ENCODE data around the gene NCKAP5.
A peak's percentile ranks its signal among the peaks of the same experiment; 100 is the strongest.

NCKAP5 gene

DNA sequence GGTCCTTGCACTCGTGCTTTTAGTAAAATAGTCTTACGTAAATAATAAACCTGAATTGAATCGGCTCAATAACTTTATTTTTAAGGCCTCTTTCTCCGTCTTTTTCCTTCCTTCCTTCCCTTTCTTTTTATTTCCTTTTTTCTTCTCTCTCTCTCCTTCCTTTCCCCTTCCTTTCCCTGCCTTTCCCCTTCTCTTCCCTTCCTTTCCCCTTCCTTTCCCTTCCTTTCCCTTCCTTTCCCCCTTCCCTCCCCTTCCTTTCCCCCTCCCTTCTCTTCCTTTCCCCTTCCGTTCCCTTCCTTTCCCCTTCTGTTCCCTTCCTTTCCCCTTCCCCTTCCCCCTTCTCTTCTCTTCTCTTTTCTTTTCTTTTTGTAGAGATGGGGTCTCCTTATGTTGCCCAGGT lies 121.0 kb downstream of the NCKAP5 start:
- Histone ChIP-seq H3K4me2 (ENCODE audit: low read length) (no peak overlapping the region), H3K4me1 (ENCODE audit: control insufficient read depth in 1 of 2, insufficient read depth in 2 of 2, low read length in 2 of 2) (no peaks in the 10 kb centered on the region), H2BK120ac (ENCODE audit: insufficient read depth, low read length, poor library complexity) (no peak overlapping the region), H3K79me1 (ENCODE audit: low read length) (no peaks in the 10 kb centered on the region), H3K36me3 (ENCODE audit: control insufficient read depth in 1 of 2, insufficient read depth in 2 of 2, low read length in 2 of 2) (no peaks in the 10 kb centered on the region), H3K4me3 (ENCODE audit: low read depth, low read length) (no peak overlapping the region), H2AFZ (ENCODE audit: insufficient read depth, low read length, poor library complexity) (no peak overlapping the region), H3K9ac (ENCODE audit: low read length) (no peak overlapping the region), H4K12ac (ENCODE audit: low read depth, low read length) (no peak overlapping the region), H3K9me3 (ENCODE audit: insufficient read depth, low read depth, low read length) (no peaks in the 10 kb centered on the region), H3K23ac (ENCODE audit: low read length) (no peak overlapping the region), H3K14ac (ENCODE audit: low read length) (no peak overlapping the region), H3K18ac (ENCODE audit: low read length) (no peak overlapping the region), H2BK5ac (ENCODE audit: low read depth, low read length, poor library complexity) (no peak overlapping the region), H4K91ac (ENCODE audit: low read depth, low read length) (no peak overlapping the region), H2BK12ac (ENCODE audit: low read length) (no peak overlapping the region), H3K27me3 (ENCODE audit: insufficient read depth, low read length) (no peaks in the 10 kb centered on the region), H2AK5ac (ENCODE audit: low read length) (no peak overlapping the region), H3K79me2 (ENCODE audit: control insufficient read depth, insufficient read depth, low read length, poor library complexity) (no peaks in the 10 kb centered on the region), H3K27ac (ENCODE audit: low read depth, low read length) (no peak overlapping the region), H4K8ac (ENCODE audit: low read depth, low read length) (no peak overlapping the region), H3K4ac (ENCODE audit: low read depth, low read length) (no peak overlapping the region)
- WGBS (ENCODE audit: extremely low coverage, insufficient coverage, insufficient read length), result no CpG with 5 or more reads among the region's 5 CpGs
- DNase-seq, result no peak

DNA sequence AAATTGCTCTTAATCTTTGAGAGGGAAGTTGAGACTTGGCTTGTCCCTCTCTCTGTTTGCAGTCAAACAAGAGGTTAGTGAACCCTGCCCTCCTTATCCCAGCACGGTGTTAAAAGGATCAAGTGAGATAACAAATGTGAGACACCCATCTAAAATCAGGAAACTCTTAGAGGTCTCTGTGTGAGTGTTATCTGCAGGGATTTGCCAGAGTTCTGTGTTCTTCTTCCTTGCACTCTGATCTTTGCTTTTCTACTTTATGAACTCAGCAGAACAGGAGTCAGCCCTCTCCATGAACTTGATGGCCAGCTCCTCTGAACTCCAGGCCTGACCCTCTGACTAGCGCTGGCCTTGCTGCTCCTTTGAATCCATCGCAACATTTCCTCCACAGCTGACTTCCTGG lies 123.8 kb downstream of the NCKAP5 start:
- no peaks in the 10 kb centered on the region for H3K79me1 ChIP-seq (ENCODE audit: low read length)
- no peak overlapping the region for H3K9ac ChIP-seq (ENCODE audit: low read length)
- H3K79me2 ChIP-seq (ENCODE audit: control insufficient read depth, insufficient read depth, low read length, poor library complexity), result no peaks in the 10 kb centered on the region
- no peak overlapping the region for H3K18ac ChIP-seq (ENCODE audit: low read length)
- no peaks in the 10 kb centered on the region for H3K27me3 ChIP-seq (ENCODE audit: insufficient read depth, low read length)
- H2AFZ ChIP-seq (ENCODE audit: insufficient read depth, low read length, poor library complexity), result no peak overlapping the region
- no peak overlapping the region for H2BK5ac ChIP-seq (ENCODE audit: low read depth, low read length, poor library complexity)
- no peak overlapping the region for H3K23ac ChIP-seq (ENCODE audit: low read length)
- no CpG with 5 or more reads among the region's 3 CpGs for WGBS (ENCODE audit: extremely low coverage, insufficient coverage, insufficient read length)
- no peak overlapping the region for H3K27ac ChIP-seq (ENCODE audit: low read depth, low read length)
- H2BK12ac ChIP-seq (ENCODE audit: low read length), result no peak overlapping the region
- H4K8ac ChIP-seq (ENCODE audit: low read depth, low read length), result no peak overlapping the region
- H3K9me3 ChIP-seq (ENCODE audit: insufficient read depth, low read depth, low read length), result no peaks in the 10 kb centered on the region
- H3K36me3 ChIP-seq (ENCODE audit: control insufficient read depth in 1 of 2, insufficient read depth in 2 of 2, low read length in 2 of 2), result no peaks in the 10 kb centered on the region
- no peak overlapping the region for H3K4me2 ChIP-seq (ENCODE audit: low read length)
- DNase-seq, result no peak
- no peak overlapping the region for H3K4me3 ChIP-seq (ENCODE audit: low read depth, low read length)
- H4K91ac ChIP-seq (ENCODE audit: low read depth, low read length), result no peak overlapping the region
- H4K12ac ChIP-seq (ENCODE audit: low read depth, low read length), result no peak overlapping the region
- H2BK120ac ChIP-seq (ENCODE audit: insufficient read depth, low read length, poor library complexity), result no peak overlapping the region
- H3K4me1 ChIP-seq (ENCODE audit: control insufficient read depth in 1 of 2, insufficient read depth in 2 of 2, low read length in 2 of 2), result no peaks in the 10 kb centered on the region
- no peak overlapping the region for H3K4ac ChIP-seq (ENCODE audit: low read depth, low read length)
- H2AK5ac ChIP-seq (ENCODE audit: low read length), result no peak overlapping the region
- no peak overlapping the region for H3K14ac ChIP-seq (ENCODE audit: low read length)

DNA sequence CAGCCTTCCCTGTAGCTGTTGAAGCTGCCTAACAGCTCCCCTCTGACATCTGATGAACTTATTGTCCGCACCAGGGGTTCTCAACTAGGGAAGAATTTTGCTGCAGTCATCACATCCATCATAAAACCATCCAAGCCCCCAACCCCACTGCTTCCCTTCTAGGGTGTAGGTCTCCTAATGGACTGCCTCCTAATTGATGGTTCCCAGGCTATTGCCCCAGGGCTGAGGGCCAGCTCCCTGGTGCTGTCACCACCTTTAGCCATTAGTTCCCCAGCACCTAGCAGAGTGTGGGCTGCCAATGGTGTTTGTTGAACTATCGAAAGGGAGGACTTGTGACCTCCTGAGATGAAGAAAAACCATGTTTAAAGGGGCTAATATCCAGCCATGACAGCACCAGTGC lies 125.9 kb downstream of the NCKAP5 start:
- H3K14ac ChIP-seq (ENCODE audit: low read length), result no peak overlapping the region
- no CpG with 5 or more reads among the region's 2 CpGs for WGBS (ENCODE audit: extremely low coverage, insufficient coverage, insufficient read length)

DNA sequence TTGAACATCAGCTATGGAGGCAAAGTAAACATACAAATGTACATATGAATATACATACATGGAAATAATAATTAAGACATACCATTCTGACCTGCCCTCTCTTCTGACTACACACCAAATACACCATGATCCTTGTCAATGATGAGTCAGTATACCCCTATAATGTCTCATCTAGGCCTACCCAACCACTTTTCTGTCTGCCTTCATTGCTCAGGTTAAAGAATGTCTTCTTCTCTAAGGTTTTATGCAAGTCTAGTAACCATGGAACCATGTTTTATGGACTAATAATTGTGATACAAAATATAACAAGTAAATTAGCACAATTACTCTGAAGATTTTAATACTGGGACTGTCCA lies 128.7 kb downstream of the NCKAP5 start:
- H3K27ac ChIP-seq (ENCODE audit: low read depth, low read length), result no peak overlapping the region

More for the DNA sequence above, 125.9 kb downstream of the NCKAP5 start:
- Histone ChIP-seq H3K18ac (ENCODE audit: low read length) (no peak overlapping the region), H4K8ac (ENCODE audit: low read depth, low read length) (no peak overlapping the region), H3K23ac (ENCODE audit: low read length) (no peak overlapping the region), H3K79me2 (ENCODE audit: control insufficient read depth, insufficient read depth, low read length, poor library complexity) (no peaks in the 10 kb centered on the region), H2BK120ac (ENCODE audit: insufficient read depth, low read length, poor library complexity) (no peak overlapping the region), H3K4me2 (ENCODE audit: low read length) (no peak overlapping the region), H2AFZ (ENCODE audit: insufficient read depth, low read length, poor library complexity) (no peak overlapping the region), H2BK12ac (ENCODE audit: low read length) (no peak overlapping the region), H3K27me3 (ENCODE audit: insufficient read depth, low read length) (no peaks in the 10 kb centered on the region), H2BK5ac (ENCODE audit: low read depth, low read length, poor library complexity) (no peak overlapping the region), H3K4ac (ENCODE audit: low read depth, low read length) (no peak overlapping the region), H3K9ac (ENCODE audit: low read length) (no peak overlapping the region), H3K9me3 (ENCODE audit: insufficient read depth, low read depth, low read length) (no peaks in the 10 kb centered on the region), H3K4me1 (ENCODE audit: control insufficient read depth in 1 of 2, insufficient read depth in 2 of 2, low read length in 2 of 2) (no peaks in the 10 kb centered on the region), H3K27ac (ENCODE audit: low read depth, low read length) (no peak overlapping the region), H3K4me3 (ENCODE audit: low read depth, low read length) (no peak overlapping the region), H3K79me1 (ENCODE audit: low read length) (no peaks in the 10 kb centered on the region), H4K12ac (ENCODE audit: low read depth, low read length) (no peak overlapping the region), H4K91ac (ENCODE audit: low read depth, low read length) (no peak overlapping the region), H2AK5ac (ENCODE audit: low read length) (no peak overlapping the region), H3K36me3 (ENCODE audit: control insufficient read depth in 1 of 2, insufficient read depth in 2 of 2, low read length in 2 of 2) (no peaks in the 10 kb centered on the region)
- no peak for DNase-seq

More for the DNA sequence above, 128.7 kb downstream of the NCKAP5 start:
- Histone ChIP-seq H3K4me1 (ENCODE audit: control insufficient read depth in 1 of 2, insufficient read depth in 2 of 2, low read length in 2 of 2) (no peaks in the 10 kb centered on the region), H3K27me3 (ENCODE audit: insufficient read depth, low read length) (no peaks in the 10 kb centered on the region), H4K12ac (ENCODE audit: low read depth, low read length) (no peak overlapping the region), H3K36me3 (ENCODE audit: control insufficient read depth in 1 of 2, insufficient read depth in 2 of 2, low read length in 2 of 2) (no peaks in the 10 kb centered on the region), H4K91ac (ENCODE audit: low read depth, low read length) (no peak overlapping the region), H3K4ac (ENCODE audit: low read depth, low read length) (no peak overlapping the region), H3K4me3 (ENCODE audit: low read depth, low read length) (no peak overlapping the region), H2BK12ac (ENCODE audit: low read length) (no peak overlapping the region), H3K79me2 (ENCODE audit: control insufficient read depth, insufficient read depth, low read length, poor library complexity) (no peaks in the 10 kb centered on the region), H2BK5ac (ENCODE audit: low read depth, low read length, poor library complexity) (no peak overlapping the region), H2AK5ac (ENCODE audit: low read length) (no peak overlapping the region), H3K23ac (ENCODE audit: low read length) (no peak overlapping the region), H3K4me2 (ENCODE audit: low read length) (no peak overlapping the region), H3K9ac (ENCODE audit: low read length) (no peak overlapping the region), H3K18ac (ENCODE audit: low read length) (no peak overlapping the region), H3K9me3 (ENCODE audit: insufficient read depth, low read depth, low read length) (no peaks in the 10 kb centered on the region), H3K14ac (ENCODE audit: low read length) (no peak overlapping the region), H2BK120ac (ENCODE audit: insufficient read depth, low read length, poor library complexity) (no peak overlapping the region), H4K8ac (ENCODE audit: low read depth, low read length) (no peak overlapping the region), H3K79me1 (ENCODE audit: low read length) (no peaks in the 10 kb centered on the region), H2AFZ (ENCODE audit: insufficient read depth, low read length, poor library complexity) (no peak overlapping the region)
- peak in 1 of 2 donors; percentile 26 for DNase-seq
